Nephron progenitor cell (in vitro differentiated cells): ENCODE measurements around the gene PARD3.
"Not testable (repeated sequence)": the region's sequence is repeated elsewhere in the genome, so short reads cannot be mapped to it uniquely, and the experiment has no call there.

Experiments
- DNase-seq: peaks from one replicate; pipeline ENCODE4 v3.0.0; 2021
- H3K27ac Mint-ChIP-seq: 2 replicates; pipeline ENCODE4 v1.8.0; 2021; ENCODE audit warnings: mild to moderate bottlenecking, moderate library complexity, mixed read lengths
- H3K27me3 Mint-ChIP-seq: 2 replicates; pipeline ENCODE4 v1.8.0; 2021; ENCODE audit warnings: mild to moderate bottlenecking, low read depth, mixed read lengths; ENCODE audit not compliant: poor library complexity
- H3K36me3 Mint-ChIP-seq: 2 replicates; pipeline ENCODE4 v1.8.0; 2021; ENCODE audit warnings: low read depth, mixed read lengths
- H3K4me1 Mint-ChIP-seq: 2 replicates; pipeline ENCODE4 v1.8.0; 2021; ENCODE audit warnings: mixed read lengths
- H3K4me3 Mint-ChIP-seq: 2 replicates; pipeline ENCODE4 v1.8.0; 2021; ENCODE audit warnings: mild to moderate bottlenecking, moderate library complexity, mixed read lengths
- H3K9me3 Mint-ChIP-seq: 2 replicates; pipeline ENCODE4 v1.8.0; 2021; ENCODE audit warnings: mild to moderate bottlenecking, moderate library complexity, mixed read lengths
- CTCF ChIP-seq: fragments of 200-600 bp; sonication (generic); IDR thresholded peaks from 2 replicates; pipeline ENCODE4 v1.5.0; 2021; ENCODE audit warnings: antibody characterized with exemption

Gene PARD3

GRCh38 chr10:34759837-34760215 is 55.3 kb downstream of the PARD3 start:
- Mint-ChIP-seq H3K36me3 (peaks cover 5% of the 10 kb centered on the region), H3K4me1 (peaks cover 44% of the 10 kb centered on the region), H3K9me3 (peaks cover 5% of the 10 kb centered on the region), H3K27ac (no peak overlapping the region), H3K27me3 (peaks cover 4% of the 10 kb centered on the region), H3K4me3 (no peak overlapping the region)
- DNase-seq: no peak
- TF ChIP-seq CTCF: no peak

- Mint-ChIP-seq H3K36me3 (peaks cover 5% of the 10 kb centered on the region), H3K27ac (no peak overlapping the region), H3K9me3 (peaks cover 5% of the 10 kb centered on the region), H3K4me3 (no peak overlapping the region), H3K4me1 (peaks cover 47% of the 10 kb centered on the region), H3K27me3 (peaks cover 4% of the 10 kb centered on the region)
- TF ChIP-seq CTCF: no peak
- DNase-seq: no peak
Observed at GRCh38 chr10:34759161-34759836, 55.8 kb downstream of the PARD3 start.

- DNase-seq: no peak
- Mint-ChIP-seq H3K27me3 (peaks cover 4% of the 10 kb centered on the region), H3K4me1 (peaks cover 50% of the 10 kb centered on the region), H3K9me3 (peaks cover 5% of the 10 kb centered on the region), H3K27ac (peak overlapping the region; percentile 89), H3K4me3 (no peak overlapping the region), H3K36me3 (peaks cover 5% of the 10 kb centered on the region)
- TF ChIP-seq CTCF: no peak
Observed at GRCh38 chr10:34758447-34758996, 56.6 kb downstream of the PARD3 start.

- Mint-ChIP-seq H3K36me3 (peaks cover 5% of the 10 kb centered on the region), H3K9me3 (peaks cover 5% of the 10 kb centered on the region), H3K4me1 (peaks cover 55% of the 10 kb centered on the region), H3K27me3 (peaks cover 4% of the 10 kb centered on the region), H3K4me3 (no peak overlapping the region), H3K27ac (no peak overlapping the region)
- DNase-seq: no peak
- TF ChIP-seq CTCF: no peak
Observed at GRCh38 chr10:34757933-34758332, 57.2 kb downstream of the PARD3 start.

GRCh38 chr10:34757181-34757580 is 57.9 kb downstream of the PARD3 start:
- peaks cover 52% of the 10 kb centered on the region for H3K4me1 Mint-ChIP-seq

GRCh38 chr10:34756584-34756983 is 58.5 kb downstream of the PARD3 start:
- Mint-ChIP-seq H3K27ac (no peak overlapping the region), H3K4me3 (no peak overlapping the region), H3K9me3 (peaks cover 5% of the 10 kb centered on the region), H3K27me3 (no peaks in the 10 kb centered on the region), H3K4me1 (peaks cover 46% of the 10 kb centered on the region), H3K36me3 (peaks cover 5% of the 10 kb centered on the region)
- TF ChIP-seq CTCF: no peak
- DNase-seq: no peak

More at GRCh38 chr10:34757181-34757580, 57.9 kb downstream of the PARD3 start:
- not testable (repeated sequence) for H3K9me3 Mint-ChIP-seq, DNase-seq, H3K36me3 Mint-ChIP-seq, H3K4me3 Mint-ChIP-seq, H3K27ac Mint-ChIP-seq, H3K27me3 Mint-ChIP-seq
